HG03432 (cell line): ENCODE measurements around the gene SIN3B.

ENCODE experiments used
- ATAC-seq: cut with Tn5 transposase; IDR thresholded peaks from one replicate; pipeline ENCODE4 v1.9.1; 2021; ENCODE audit warnings: mild to moderate bottlenecking, moderate library complexity; ENCODE audit not compliant: unreplicated experiment

Gene SIN3B

GRCh38 chr19:16887353-16888265 is 58.4 kb downstream of the SIN3B start:
- ATAC-seq: no peak

- peak; percentile 39 for ATAC-seq
These were observed 59.6 kb downstream of the SIN3B start, which contains the start of gene F2RL3 for GRCh38 chr19:16888629-16889365. Gene F2RL3, plus strand, starts transcription at chr19:16888999. Its CDS starts 191 bp downstream, at chr19:16889190.

- ATAC-seq: no peak
These were observed 60.2 kb downstream of the SIN3B start for GRCh38 chr19:16889366-16889882.

- ATAC-seq: no peak
These were observed 60.8 kb downstream of the SIN3B start for GRCh38 chr19:16889883-16890460.

- no peak for ATAC-seq
These were observed 61.4 kb downstream of the SIN3B start for GRCh38 chr19:16890461-16891184.

GRCh38 chr19:16891696-16892382 is 62.6 kb downstream of the SIN3B start:
- ATAC-seq: no peak

- no peak for ATAC-seq
These were observed 63.2 kb downstream of the SIN3B start for GRCh38 chr19:16892436-16892835.

GRCh38 chr19:16892868-16893685 is 63.9 kb downstream of the SIN3B start:
- no peak for ATAC-seq

- no peak for ATAC-seq
These were observed 64.4 kb downstream of the SIN3B start for GRCh38 chr19:16893686-16893989.

GRCh38 chr19:16894080-16894479 is 64.9 kb downstream of the SIN3B start:
- no peak for ATAC-seq

- ATAC-seq: no peak
These were observed 66.4 kb downstream of the SIN3B start for GRCh38 chr19:16895467-16896145.

GRCh38 chr19:16896146-16897028 is 67.2 kb downstream of the SIN3B start:
- ATAC-seq: peak; percentile 28

- ATAC-seq: peak; percentile 54
These were observed 68.0 kb downstream of the SIN3B start for GRCh38 chr19:16897029-16897855.

- no peak for ATAC-seq
These were observed 68.6 kb downstream of the SIN3B start for GRCh38 chr19:16897856-16898161.

- ATAC-seq: no peak
These were observed 69.3 kb downstream of the SIN3B start for GRCh38 chr19:16898361-16899015.

GRCh38 chr19:16899566-16900075 is 70.4 kb downstream of the SIN3B start:
- ATAC-seq: no peak
